Transverse colon (tissue), 4 donors: ENCODE measurements around the gene INPP5B.

Experiments
- CTCF ChIP-seq, 5 experiments: fragments of 200-600 bp in 3 of 5; fragments of 450-650 bp in 2 of 5; sonication (generic) in 3 of 5; IDR thresholded peaks; 1 replicate in 2 of 5; 2 replicates in 3 of 5; pipeline ENCODE4 v1.5.1; 2016 to 2017; ENCODE audit warnings: antibody characterized with exemption in 5 of 5, inconsistent platforms in 3 of 5, mild to moderate bottlenecking in 2 of 5, moderate library complexity in 1 of 5
- EP300 ChIP-seq: sonication (generic); formaldehyde crosslinking; IDR thresholded peaks from one replicate; pipeline ENCODE4 v1.6.1; 2017; ENCODE audit warnings: antibody characterized with exemption, low read depth
- POLR2A ChIP-seq: fragments of 450-650 bp; IDR thresholded peaks from one replicate; pipeline ENCODE4 v1.6.1; 2016; ENCODE audit warnings: antibody characterized with exemption, mild to moderate bottlenecking, moderate library complexity
- POLR2AphosphoS5 ChIP-seq, 3 donors: sonication (generic); formaldehyde crosslinking; IDR thresholded peaks; one replicate each; pipeline ENCODE4 v1.6.1; 2016; ENCODE audit warnings: antibody characterized with exemption in 3 of 3

- TF ChIP-seq CTCF (IDR thresholded peaks at IDR 0.05), result no peak
- TF ChIP-seq EP300, result no peak
- no peak for TF ChIP-seq POLR2A
- no peak for TF ChIP-seq POLR2AphosphoS5 (IDR thresholded peaks at IDR 0.05)
These were observed 74.2 kb downstream of the INPP5B start for GRCh38 chr1:37872692-37873091.
